HEK293 (cell line): ENCODE data around the gene HAUS1.

ENCODE experiments used
- CTCF ChIA-PET: fragments of 350-600 bp; formaldehyde crosslinking; extraction: SDS; loops from one replicate; lab custom pipeline; 2021; ENCODE audit warnings: antibody characterized with exemption; lab: Yijun Ruan, JAX
- POLR2A ChIA-PET: fragments of 300-600 bp; formaldehyde crosslinking; extraction: SDS; loops from one replicate; lab custom pipeline; 2020; ENCODE audit warnings: antibody characterized with exemption, inconsistent platforms; lab: Yijun Ruan, JAX
- H3K27ac ChIP-seq: fragments of 200-500 bp; sonication (Bioruptor generic); 2 replicates; pipeline ENCODE4 v1.5.1; 2014; ENCODE audit warnings: low read depth, low read length, control low read depth, inconsistent platforms; ENCODE audit errors: extremely low read depth
- H3K36me3 ChIP-seq, 2 experiments: fragments of 200-500 bp in 1 of 2; sonication (Bioruptor generic) in 1 of 2; 1 replicate in 1 of 2; 2 replicates in 1 of 2; pipeline ENCODE4 v1.5.1; 2014 to 2017; ENCODE audit warnings: inconsistent platforms in 2 of 2, low read length in 2 of 2; ENCODE audit not compliant: control insufficient read depth in 2 of 2, insufficient read depth in 1 of 2
- H3K4me1 ChIP-seq: fragments of 200-500 bp; sonication (Bioruptor generic); 2 replicates; pipeline ENCODE4 v1.5.1; 2014; ENCODE audit warnings: mild to moderate bottlenecking, low read length, inconsistent platforms; ENCODE audit not compliant: control insufficient read depth, insufficient read depth
- H3K4me3 ChIP-seq: 2 replicates; pipeline ENCODE4 v1.5.1; 2011; ENCODE audit warnings: low read depth, mild to moderate bottlenecking, control low read depth, low read length, moderate library complexity
- H3K9me3 ChIP-seq: fragments of 200-500 bp; sonication (Bioruptor generic); 2 replicates; pipeline ENCODE4 v1.5.1; 2014; ENCODE audit warnings: low read depth, low read length, inconsistent platforms; ENCODE audit not compliant: control insufficient read depth, insufficient read depth
- BCL11A ChIP-seq: fragments of 450-650 bp; formaldehyde crosslinking; IDR thresholded peaks from 2 replicates; pipeline ENCODE4 v1.5.1; 2016; ENCODE audit warnings: low read depth, missing biosample characterization, missing genetic modification characterization
- OSR2 ChIP-seq: fragments of 450-650 bp; formaldehyde crosslinking; IDR thresholded peaks from 2 replicates; pipeline ENCODE4 v1.5.1; 2016; ENCODE audit warnings: missing biosample characterization, missing genetic modification characterization
- ZBTB26 ChIP-seq: fragments of 450-650 bp; formaldehyde crosslinking; optimal IDR thresholded peaks from 2 replicates; pipeline ENCODE3; 2016; ENCODE audit warnings: missing biosample characterization, mild to moderate bottlenecking, missing genetic modification characterization
- ZNF24 ChIP-seq: fragments of 450-650 bp; formaldehyde crosslinking; IDR thresholded peaks from 2 replicates; pipeline ENCODE4 v1.5.1; 2016; ENCODE audit warnings: missing biosample characterization, missing genetic modification characterization
- ZNF530 ChIP-seq: fragments of 450-650 bp; formaldehyde crosslinking; IDR thresholded peaks from 2 replicates; pipeline ENCODE4 v1.5.1; 2016; ENCODE audit warnings: low read depth, missing biosample characterization, missing genetic modification characterization
- ZNF548 ChIP-seq: fragments of 450-650 bp; formaldehyde crosslinking; IDR thresholded peaks from 2 replicates; pipeline ENCODE4 v1.5.1; 2016; ENCODE audit warnings: missing biosample characterization, missing genetic modification characterization
- ZNF596 ChIP-seq: fragments of 450-650 bp; IDR thresholded peaks from 2 replicates; pipeline ENCODE4 v1.5.0; 2018; ENCODE audit warnings: missing biosample characterization, mild to moderate bottlenecking, missing genetic modification characterization, moderate library complexity
- ZNF600 ChIP-seq: fragments of 450-650 bp; formaldehyde crosslinking; IDR thresholded peaks from 2 replicates; pipeline ENCODE4 v1.5.1; 2016; ENCODE audit warnings: missing biosample characterization, missing genetic modification characterization

HAUS1 gene

DNA sequence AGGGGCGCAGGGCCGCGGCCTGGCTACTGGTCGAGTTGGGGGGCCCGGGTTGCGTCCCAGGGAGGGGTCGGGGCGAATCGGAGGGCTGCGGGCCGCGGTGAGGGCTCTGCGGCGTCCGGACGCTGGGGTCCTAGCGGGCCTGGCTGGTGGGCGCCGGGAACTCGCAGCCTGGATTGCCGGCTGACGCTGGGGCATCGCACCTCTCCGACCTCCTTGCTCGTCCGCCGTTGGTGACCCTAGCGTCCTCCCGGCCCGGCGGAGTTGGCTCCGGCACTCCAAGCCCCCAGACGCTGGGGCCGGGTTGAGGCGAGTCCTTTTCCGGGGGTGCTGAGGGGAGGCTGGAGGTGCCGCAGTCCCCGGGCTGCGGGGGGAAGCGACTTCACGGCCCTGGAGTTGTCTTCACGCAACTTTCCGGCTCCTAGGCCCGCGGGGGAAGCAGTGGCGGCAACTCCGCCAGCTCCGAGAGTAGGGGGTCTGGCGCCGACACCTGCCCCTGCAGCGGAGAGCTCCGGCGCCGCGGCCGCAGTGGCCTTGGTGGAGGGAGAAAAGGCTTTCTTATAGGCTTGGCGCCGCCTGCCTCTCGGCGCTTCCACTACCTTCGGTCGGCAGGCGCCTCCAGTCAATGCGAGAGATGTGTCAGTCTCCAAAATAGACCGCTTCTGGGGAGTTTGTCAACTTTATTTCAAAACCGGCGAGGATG lies 70.3 kb downstream of the HAUS1 start (continued):
- TF ChIP-seq BCL11A (tag by site-specific recombination), result no peak
- TF ChIP-seq ZBTB26, result peak; percentile 54
- no peak for TF ChIP-seq ZNF548 (tag by site-specific recombination)
- TF ChIP-seq ZNF600 (tag by site-specific recombination), result no peak
- no peak for TF ChIP-seq ZNF24 (tag by site-specific recombination)
- 0 out of 2 replicates have a peak, but pooled peaks have one; percentile 26 for TF ChIP-seq ZNF596 (tag by site-specific recombination)

GRCh38 chr18:46176001-46176400 lies 71.8 kb downstream of the HAUS1 start:
- POLR2A ChIA-PET, result interaction anchor here (0.6 to 1.1 kb wide), 3 partner anchors 23 to 74 kb away, joined by 3 to 5 read pairs (median 4); no protein-coding TSS in a partner anchor
- TF ChIP-seq ZNF530 (tag by site-specific recombination) (no peak), OSR2 (tag by site-specific recombination) (no peak)
- TF ChIP-seq, all 188 proteins: peak for 0
- Histone ChIP-seq H3K36me3 (no peaks in the 10 kb centered on the region; a peak in 1 of 3 replicates), H3K27ac (no peak overlapping the region), H3K4me1 (0 out of 2 replicates have a peak, but pooled peaks cover 9% of the 10 kb centered on the region), H3K4me3 (no peak overlapping the region), H3K9me3 (no peaks in the 10 kb centered on the region)
- CTCF ChIA-PET, result interaction anchor here (0.7 to 5.0 kb wide), 5 partner anchors 28 to 778 kb away, joined by 4 to 64 read pairs (median 4); no protein-coding TSS in a partner anchor
